Parathyroid adenoma (tissue), 2 donors: Measurements from ENCODE around the gene RNASEH1.
"Not testable (repeated sequence)": the region's sequence is repeated elsewhere in the genome, so short reads cannot be mapped to it uniquely, and the experiment has no call there.

Experiments used
- H2AFZ ChIP-seq: fragments of 300-600 bp; sonication (generic); one replicate; pipeline ENCODE4 v1.7.0; 2017; ENCODE audit warnings: antibody characterized with exemption, mild to moderate bottlenecking
- H3K27ac ChIP-seq: fragments of 300-600 bp; sonication (generic); one replicate; pipeline ENCODE4 v1.7.0; 2017
- H3K27me3 ChIP-seq: fragments of 300-600 bp; sonication (generic); one replicate; pipeline ENCODE4 v1.7.0; 2017; ENCODE audit warnings: low read length; ENCODE audit not compliant: control insufficient read depth, insufficient read depth
- H3K36me3 ChIP-seq: fragments of 300-600 bp; sonication (generic); one replicate; pipeline ENCODE4 v1.7.0; 2017; ENCODE audit warnings: low read length; ENCODE audit not compliant: control insufficient read depth, insufficient read depth
- H3K4me1 ChIP-seq: fragments of 300-600 bp; sonication (generic); one replicate; pipeline ENCODE4 v1.7.0; 2017; ENCODE audit warnings: control low read depth
- H3K4me2 ChIP-seq: fragments of 300-600 bp; sonication (generic); one replicate; pipeline ENCODE4 v1.7.0; 2017; ENCODE audit warnings: low read length
- H3K4me3 ChIP-seq: fragments of 300-600 bp; sonication (generic); one replicate; pipeline ENCODE4 v1.7.0; 2017; ENCODE audit warnings: low read depth, low read length
- H3K79me2 ChIP-seq: fragments of 300-600 bp; sonication (generic); one replicate; pipeline ENCODE4 v1.7.0; 2017; ENCODE audit warnings: control low read depth
- H3K9ac ChIP-seq: fragments of 300-600 bp; sonication (generic); one replicate; pipeline ENCODE4 v1.7.0; 2017; ENCODE audit warnings: mild to moderate bottlenecking
- H3K9me3 ChIP-seq: fragments of 300-600 bp; sonication (generic); one replicate; pipeline ENCODE4 v1.7.0; 2017; ENCODE audit warnings: low read length; ENCODE audit not compliant: control insufficient read depth
- CTCF ChIP-seq: fragments of 300-600 bp; sonication (generic); IDR thresholded peaks from one replicate; pipeline ENCODE4 v1.7.0; 2017; ENCODE audit warnings: antibody characterized with exemption, mild to moderate bottlenecking
- donor health status: primary hyperparathyroidism.

Gene RNASEH1

DNA sequence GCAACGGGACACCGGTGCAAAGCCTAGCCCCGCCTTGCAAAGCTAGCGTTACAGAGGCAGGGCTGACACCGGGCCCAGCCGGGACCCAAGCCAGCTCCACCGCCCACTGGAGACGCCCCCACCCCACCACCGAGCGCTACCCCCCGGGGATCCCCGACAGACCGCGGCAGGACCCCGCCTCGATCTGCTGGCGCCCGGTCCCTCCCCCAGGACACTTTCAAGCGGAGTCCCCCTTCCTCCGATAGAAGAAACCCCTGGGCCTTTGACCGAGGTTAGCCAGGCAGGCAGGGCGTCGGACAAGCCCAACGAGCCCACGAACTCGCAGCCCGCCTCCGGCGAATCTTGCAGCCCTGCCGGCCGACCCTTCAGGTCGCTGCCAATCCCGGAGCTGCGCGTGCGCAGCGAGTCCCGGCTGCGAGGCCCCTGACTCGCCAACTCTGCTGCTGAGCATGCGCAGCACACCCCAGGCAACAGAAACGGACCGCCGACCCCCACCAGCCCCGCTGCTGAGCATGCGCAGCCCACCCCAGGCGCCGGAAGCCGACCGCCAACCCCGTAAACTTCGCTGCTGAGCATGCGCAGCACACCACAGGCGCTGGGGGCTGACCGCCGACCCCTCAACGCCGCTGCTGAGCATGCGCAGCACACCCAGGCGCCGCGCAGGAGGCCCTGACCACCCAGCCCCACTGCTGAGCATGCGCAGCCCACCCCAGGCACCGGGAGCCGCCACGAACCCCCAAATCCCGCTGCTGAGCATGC is 39.5 kb downstream of the RNASEH1 start:
- Histone ChIP-seq H3K4me3 (peak overlapping the region; percentile 92), H3K27me3 (no peaks in the 10 kb centered on the region), H3K9ac (peak overlapping the region; percentile 84), H3K36me3 (no peaks in the 10 kb centered on the region), H3K79me2 (peaks cover 6% of the 10 kb centered on the region), H2AFZ (peak overlapping the region; percentile 96), H3K4me2 (peak overlapping the region; percentile 98), H3K27ac (peak overlapping the region; percentile 95), H3K4me1 (peaks cover 15% of the 10 kb centered on the region), H3K9me3 (no peaks in the 10 kb centered on the region)
- no peak for TF ChIP-seq CTCF

GRCh38 chr2:3517948-3518495 is 40.1 kb downstream of the RNASEH1 start:
- Histone ChIP-seq H3K36me3 (no peaks in the 10 kb centered on the region), H3K4me3 (peak overlapping the region; percentile 92), H3K4me2 (peak overlapping the region; percentile 98), H3K9ac (no peak overlapping the region), H2AFZ (peak overlapping the region; percentile 91), H3K27me3 (no peaks in the 10 kb centered on the region), H3K9me3 (no peaks in the 10 kb centered on the region), H3K4me1 (peaks cover 9% of the 10 kb centered on the region), H3K79me2 (peaks cover 6% of the 10 kb centered on the region), H3K27ac (peak overlapping the region; percentile 95)
- no peak for TF ChIP-seq CTCF

DNA sequence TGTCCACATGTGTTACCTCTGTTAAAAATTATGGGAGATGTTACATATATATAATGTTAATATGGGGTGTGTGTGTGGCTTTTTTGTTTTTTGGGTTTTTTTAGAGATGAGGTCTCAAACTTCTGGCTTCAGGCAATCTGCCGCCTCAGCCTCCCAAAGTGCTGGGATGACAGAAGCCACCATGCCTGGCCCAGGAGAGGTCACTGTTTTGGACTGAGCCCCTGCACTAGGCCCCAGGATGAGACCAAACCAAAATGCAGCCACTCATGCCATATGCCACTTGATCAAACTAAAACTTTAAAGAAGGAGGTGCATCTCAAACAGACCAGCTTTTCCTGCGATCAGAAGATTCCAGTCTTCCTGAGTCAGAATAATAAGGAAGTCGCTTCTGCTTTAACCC is 41.3 kb downstream of the RNASEH1 start:
- H3K9ac ChIP-seq: no peak overlapping the region
- no peak overlapping the region for H3K4me2 ChIP-seq
- no peak overlapping the region for H2AFZ ChIP-seq
- H3K36me3 ChIP-seq: no peaks in the 10 kb centered on the region
- no peak overlapping the region for H3K4me3 ChIP-seq
- H3K9me3 ChIP-seq: no peaks in the 10 kb centered on the region
- H3K27ac ChIP-seq: no peak overlapping the region
- no peak for TF ChIP-seq CTCF
- H3K27me3 ChIP-seq: no peaks in the 10 kb centered on the region
- H3K79me2 ChIP-seq: peaks cover 6% of the 10 kb centered on the region
- peaks cover 4% of the 10 kb centered on the region for H3K4me1 ChIP-seq

DNA sequence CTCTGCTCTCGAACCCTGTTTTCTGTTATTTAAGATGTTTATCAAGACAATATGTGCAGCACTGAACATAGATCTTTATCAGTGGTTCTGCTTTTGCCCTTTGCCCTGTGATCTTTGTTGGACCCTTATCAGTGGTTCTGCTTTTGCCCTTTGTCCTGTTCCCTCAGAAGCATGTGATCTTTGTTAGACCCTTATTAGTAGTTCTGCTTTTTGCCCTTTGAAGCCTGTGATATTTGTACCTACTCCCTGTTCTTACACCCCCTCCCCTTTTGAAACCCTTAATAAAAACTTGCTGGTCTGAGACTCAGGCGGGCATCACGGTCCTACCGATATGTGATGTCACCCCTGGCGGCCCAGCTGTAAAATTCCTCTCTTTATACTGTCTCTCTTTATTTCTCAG is 42.7 kb downstream of the RNASEH1 start:
- H3K79me2 ChIP-seq, H3K9me3 ChIP-seq, H2AFZ ChIP-seq, H3K27me3 ChIP-seq, H3K9ac ChIP-seq, H3K4me3 ChIP-seq, H3K27ac ChIP-seq, H3K4me2 ChIP-seq, H3K36me3 ChIP-seq, H3K4me1 ChIP-seq: not testable (repeated sequence)

GRCh38 chr2:3513026-3513810 is 44.9 kb downstream of the RNASEH1 start:
- Histone ChIP-seq H3K4me3 (no peak overlapping the region), H3K36me3 (no peaks in the 10 kb centered on the region), H3K9ac (no peak overlapping the region), H3K79me2 (peaks cover 9% of the 10 kb centered on the region), H3K27ac (no peak overlapping the region), H2AFZ (no peak overlapping the region), H3K4me2 (no peak overlapping the region), H3K27me3 (no peaks in the 10 kb centered on the region), H3K4me1 (peaks cover 4% of the 10 kb centered on the region), H3K9me3 (no peaks in the 10 kb centered on the region)
- no peak for TF ChIP-seq CTCF
